GM23338 (cell line): ENCODE measurements around the gene SERPINI1. TPM values are rescaled to one million over a fixed set of nuclear protein-coding genes. Genes with fewer than 3 reads are reported as not detected.

Experiments used
- ATAC-seq: fragments of 200-7000 bp; cut with Tn5 transposase; 3 replicates; pipeline ENCODE4 v1.9.1; 2020
- DNase-seq: peaks from one replicate; pipeline ENCODE4 v3.0.0-alpha.2; 2015; ENCODE audit warnings: low spot score
- H2AFZ ChIP-seq: fragments of 200-600 bp; sonication (generic); 2 replicates; pipeline ENCODE4 v1.8.0; 2016; ENCODE audit warnings: antibody characterized with exemption, mild to moderate bottlenecking, moderate library complexity
- H3F3A ChIP-seq: fragments of 200-600 bp; sonication (generic); replicated peaks from 2 replicates; pipeline ENCODE4 v1.8.0; 2017; ENCODE audit warnings: antibody characterized with exemption, mixed run types, low read depth
- H3K27ac ChIP-seq: fragments of 200-600 bp; sonication (generic); 2 replicates; pipeline ENCODE4 v1.6.1; 2016; ENCODE audit warnings: low read depth
- H3K27me3 ChIP-seq: fragments of 200-600 bp; sonication (generic); 2 replicates; pipeline ENCODE4 v1.8.0; 2016; ENCODE audit warnings: mild to moderate bottlenecking, mixed run types, moderate library complexity; ENCODE audit not compliant: insufficient read depth
- H3K36me3 ChIP-seq: fragments of 200-600 bp; sonication (generic); 2 replicates; pipeline ENCODE4 v1.8.0; 2016; ENCODE audit warnings: mild to moderate bottlenecking; ENCODE audit not compliant: insufficient read depth
- H3K4me1 ChIP-seq: fragments of 200-600 bp; sonication (generic); 2 replicates; pipeline ENCODE4 v1.8.0; 2016; ENCODE audit warnings: mild to moderate bottlenecking, moderate library complexity; ENCODE audit not compliant: insufficient read depth
- H3K4me2 ChIP-seq: fragments of 200-600 bp; sonication (generic); 2 replicates; pipeline ENCODE4 v1.7.1; 2017; ENCODE audit warnings: mixed run types
- H3K4me3 ChIP-seq: fragments of 200-600 bp; sonication (generic); 2 replicates; pipeline ENCODE4 v1.6.1; 2016; ENCODE audit warnings: mixed run types
- H3K79me2 ChIP-seq: fragments of 200-600 bp; sonication (generic); replicated peaks from 2 replicates; pipeline ENCODE4 v1.8.0; 2017; ENCODE audit warnings: mild to moderate bottlenecking; ENCODE audit not compliant: insufficient read depth
- H3K9me2 ChIP-seq: fragments of 200-600 bp; sonication (generic); 2 replicates; pipeline ENCODE4 v1.8.0; 2017; ENCODE audit not compliant: insufficient read depth
- H4K20me1 ChIP-seq: fragments of 200-600 bp; sonication (generic); replicated peaks from 2 replicates; pipeline ENCODE4 v1.8.0; 2017; ENCODE audit warnings: mild to moderate bottlenecking; ENCODE audit not compliant: insufficient read depth
- H3K27ac Mint-ChIP-seq: 2 replicates; pipeline ENCODE4 v1.8.0; 2020; ENCODE audit warnings: inconsistent platforms, mild to moderate bottlenecking, moderate library complexity, mixed read lengths
- H3K27me3 Mint-ChIP-seq: 3 replicates; pipeline ENCODE4 v1.8.0; 2022; ENCODE audit warnings: low read depth, mild to moderate bottlenecking, moderate library complexity, mixed read lengths, inconsistent platforms; ENCODE audit not compliant: insufficient read depth, poor library complexity
- H3K36me3 Mint-ChIP-seq: 3 replicates; pipeline ENCODE4 v1.8.0; 2021; ENCODE audit warnings: low read depth, mild to moderate bottlenecking, inconsistent platforms, moderate library complexity, mixed read lengths
- H3K4me1 Mint-ChIP-seq: 3 replicates; pipeline ENCODE4 v1.8.0; 2020; ENCODE audit warnings: mild to moderate bottlenecking, inconsistent platforms, mixed read lengths
- H3K4me3 Mint-ChIP-seq: 3 replicates; pipeline ENCODE4 v1.8.0; 2021; ENCODE audit warnings: moderate library complexity, mild to moderate bottlenecking, inconsistent platforms, mixed read lengths
- H3K9me3 Mint-ChIP-seq: 3 replicates; pipeline ENCODE4 v1.8.0; 2020; ENCODE audit warnings: moderate library complexity, mild to moderate bottlenecking, inconsistent platforms, mixed read lengths
- CREB1 ChIP-seq: fragments of 250-450 bp; sonication (Bioruptor Pico); IDR thresholded peaks from 2 replicates; pipeline ENCODE4 v1.5.0; 2020; ENCODE audit warnings: low read depth, mild to moderate bottlenecking, moderate library complexity
- EZH2 ChIP-seq: fragments of 200-600 bp; sonication (generic); IDR thresholded peaks from one replicate; pipeline ENCODE4 v1.8.0; 2017; ENCODE audit warnings: antibody characterized with exemption, mild to moderate bottlenecking, low read depth; ENCODE audit not compliant: unreplicated experiment
- EZH2phosphoT487 ChIP-seq: fragments of 200-600 bp; sonication (generic); IDR thresholded peaks from one replicate; pipeline ENCODE4 v1.8.1; 2018; ENCODE audit warnings: antibody characterized with exemption; ENCODE audit not compliant: unreplicated experiment
- JUNB ChIP-seq: IDR thresholded peaks from one replicate; pipeline ENCODE4 v1.6.1; 2016; ENCODE audit warnings: antibody characterized with exemption; ENCODE audit not compliant: unreplicated experiment
- STAT1 ChIP-seq: IDR thresholded peaks from one replicate; pipeline ENCODE4 v1.6.1; 2016; ENCODE audit warnings: antibody characterized with exemption; ENCODE audit not compliant: unreplicated experiment
- ZNF114 ChIP-seq: fragments of 250-450 bp; sonication (Bioruptor Pico); IDR thresholded peaks from 2 replicates; pipeline ENCODE4 v1.5.0; 2020; ENCODE audit warnings: mild to moderate bottlenecking, moderate library complexity
- polyA plus RNA-seq: library from polyadenylated mRNA; unstranded; fragments of >200 nt; fragmentation: Nextera tagmentation; extraction: Ambion mirVana; gene quantifications from 2 replicates; pipeline ENCODE4 v1.2.1, GENCODE V29; 2016
- total RNA-seq: library from RNA; depleted of rRNA; stranded (reverse); fragments of >200 nt; shearing (Covaris generic); gene quantifications from 2 replicates; pipeline ENCODE4 v1.2.3, GENCODE V29; 2014
- TF ChIP-seq, protein P1 (sequence below): fragments of 250-450 bp; sonication (Bioruptor Pico); IDR thresholded peaks from 2 replicates; pipeline ENCODE4 v1.5.0; 2020; ENCODE audit warnings: mild to moderate bottlenecking, moderate library complexity
- TF ChIP-seq, protein P2 (sequence below): IDR thresholded peaks from 2 replicates; pipeline ENCODE4 v1.6.1; 2016; ENCODE audit warnings: antibody characterized with exemption
- TF ChIP-seq, protein P3 (sequence below), 2 experiments: fragments of 200-600 bp in 1 of 2; sonication (generic) in 1 of 2; conservative IDR thresholded peaks; 2 replicates each; pipeline versions ENCODE4 v1.5.1 to v1.6.1; 2016 to 2017; ENCODE audit warnings: antibody characterized with exemption in 2 of 2, low read depth in 2 of 2, mild to moderate bottlenecking in 2 of 2, moderate library complexity in 1 of 2
- TF ChIP-seq, protein P4 (sequence below): IDR thresholded peaks from one replicate; pipeline ENCODE4 v1.6.1; 2018; ENCODE audit warnings: antibody characterized with exemption; ENCODE audit not compliant: unreplicated experiment

Gene SERPINI1
- total and polyA plus RNA-seq, 2 experiments from 2014 or later, result 9.2 to 26.6 TPM

DNA sequence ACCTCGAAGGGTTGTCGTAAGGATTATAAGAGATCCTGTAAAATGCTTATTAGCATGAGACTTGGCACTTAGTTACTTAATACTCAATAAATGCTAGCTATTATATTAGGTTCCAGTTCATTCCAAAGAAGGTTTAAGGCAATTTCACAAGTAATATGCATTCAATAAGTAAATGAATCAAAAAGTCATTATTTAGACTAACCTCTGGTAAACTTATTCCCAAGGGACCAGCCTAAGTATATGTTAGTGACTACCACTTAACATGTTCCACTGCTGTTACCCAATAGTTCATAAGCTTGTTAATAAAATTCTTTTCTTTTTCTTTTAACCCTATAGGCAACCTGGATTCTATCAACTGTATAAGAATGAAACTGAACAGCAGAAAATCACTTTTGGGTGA, 5.9 kb upstream of the SERPINI1 start:
- peaks cover 54% of the 10 kb centered on the region for H3K4me1 ChIP-seq

More for the DNA sequence above, 5.9 kb upstream of the SERPINI1 start:
- Mint-ChIP-seq H3K27ac (no peak overlapping the region), H3K9me3 (no peaks in the 10 kb centered on the region), H3K4me3 (no peak overlapping the region), H3K4me1 (peaks cover 54% of the 10 kb centered on the region), H3K36me3 (no peaks in the 10 kb centered on the region), H3K27me3 (no peaks in the 10 kb centered on the region)
- H3K27me3 ChIP-seq, result no peaks in the 10 kb centered on the region
- ATAC-seq (no peak), DNase-seq (no peak)
- peaks cover 96% of the 10 kb centered on the region for H3K79me2 ChIP-seq
- no peaks in the 10 kb centered on the region for H3K9me2 ChIP-seq
- H3K4me2 ChIP-seq, result no peak overlapping the region; the same call in 1 of the 2 replicates
- H4K20me1 ChIP-seq, result peaks cover 52% of the 10 kb centered on the region
- no peaks in the 10 kb centered on the region for H3K36me3 ChIP-seq
- TF ChIP-seq, protein P1, sequence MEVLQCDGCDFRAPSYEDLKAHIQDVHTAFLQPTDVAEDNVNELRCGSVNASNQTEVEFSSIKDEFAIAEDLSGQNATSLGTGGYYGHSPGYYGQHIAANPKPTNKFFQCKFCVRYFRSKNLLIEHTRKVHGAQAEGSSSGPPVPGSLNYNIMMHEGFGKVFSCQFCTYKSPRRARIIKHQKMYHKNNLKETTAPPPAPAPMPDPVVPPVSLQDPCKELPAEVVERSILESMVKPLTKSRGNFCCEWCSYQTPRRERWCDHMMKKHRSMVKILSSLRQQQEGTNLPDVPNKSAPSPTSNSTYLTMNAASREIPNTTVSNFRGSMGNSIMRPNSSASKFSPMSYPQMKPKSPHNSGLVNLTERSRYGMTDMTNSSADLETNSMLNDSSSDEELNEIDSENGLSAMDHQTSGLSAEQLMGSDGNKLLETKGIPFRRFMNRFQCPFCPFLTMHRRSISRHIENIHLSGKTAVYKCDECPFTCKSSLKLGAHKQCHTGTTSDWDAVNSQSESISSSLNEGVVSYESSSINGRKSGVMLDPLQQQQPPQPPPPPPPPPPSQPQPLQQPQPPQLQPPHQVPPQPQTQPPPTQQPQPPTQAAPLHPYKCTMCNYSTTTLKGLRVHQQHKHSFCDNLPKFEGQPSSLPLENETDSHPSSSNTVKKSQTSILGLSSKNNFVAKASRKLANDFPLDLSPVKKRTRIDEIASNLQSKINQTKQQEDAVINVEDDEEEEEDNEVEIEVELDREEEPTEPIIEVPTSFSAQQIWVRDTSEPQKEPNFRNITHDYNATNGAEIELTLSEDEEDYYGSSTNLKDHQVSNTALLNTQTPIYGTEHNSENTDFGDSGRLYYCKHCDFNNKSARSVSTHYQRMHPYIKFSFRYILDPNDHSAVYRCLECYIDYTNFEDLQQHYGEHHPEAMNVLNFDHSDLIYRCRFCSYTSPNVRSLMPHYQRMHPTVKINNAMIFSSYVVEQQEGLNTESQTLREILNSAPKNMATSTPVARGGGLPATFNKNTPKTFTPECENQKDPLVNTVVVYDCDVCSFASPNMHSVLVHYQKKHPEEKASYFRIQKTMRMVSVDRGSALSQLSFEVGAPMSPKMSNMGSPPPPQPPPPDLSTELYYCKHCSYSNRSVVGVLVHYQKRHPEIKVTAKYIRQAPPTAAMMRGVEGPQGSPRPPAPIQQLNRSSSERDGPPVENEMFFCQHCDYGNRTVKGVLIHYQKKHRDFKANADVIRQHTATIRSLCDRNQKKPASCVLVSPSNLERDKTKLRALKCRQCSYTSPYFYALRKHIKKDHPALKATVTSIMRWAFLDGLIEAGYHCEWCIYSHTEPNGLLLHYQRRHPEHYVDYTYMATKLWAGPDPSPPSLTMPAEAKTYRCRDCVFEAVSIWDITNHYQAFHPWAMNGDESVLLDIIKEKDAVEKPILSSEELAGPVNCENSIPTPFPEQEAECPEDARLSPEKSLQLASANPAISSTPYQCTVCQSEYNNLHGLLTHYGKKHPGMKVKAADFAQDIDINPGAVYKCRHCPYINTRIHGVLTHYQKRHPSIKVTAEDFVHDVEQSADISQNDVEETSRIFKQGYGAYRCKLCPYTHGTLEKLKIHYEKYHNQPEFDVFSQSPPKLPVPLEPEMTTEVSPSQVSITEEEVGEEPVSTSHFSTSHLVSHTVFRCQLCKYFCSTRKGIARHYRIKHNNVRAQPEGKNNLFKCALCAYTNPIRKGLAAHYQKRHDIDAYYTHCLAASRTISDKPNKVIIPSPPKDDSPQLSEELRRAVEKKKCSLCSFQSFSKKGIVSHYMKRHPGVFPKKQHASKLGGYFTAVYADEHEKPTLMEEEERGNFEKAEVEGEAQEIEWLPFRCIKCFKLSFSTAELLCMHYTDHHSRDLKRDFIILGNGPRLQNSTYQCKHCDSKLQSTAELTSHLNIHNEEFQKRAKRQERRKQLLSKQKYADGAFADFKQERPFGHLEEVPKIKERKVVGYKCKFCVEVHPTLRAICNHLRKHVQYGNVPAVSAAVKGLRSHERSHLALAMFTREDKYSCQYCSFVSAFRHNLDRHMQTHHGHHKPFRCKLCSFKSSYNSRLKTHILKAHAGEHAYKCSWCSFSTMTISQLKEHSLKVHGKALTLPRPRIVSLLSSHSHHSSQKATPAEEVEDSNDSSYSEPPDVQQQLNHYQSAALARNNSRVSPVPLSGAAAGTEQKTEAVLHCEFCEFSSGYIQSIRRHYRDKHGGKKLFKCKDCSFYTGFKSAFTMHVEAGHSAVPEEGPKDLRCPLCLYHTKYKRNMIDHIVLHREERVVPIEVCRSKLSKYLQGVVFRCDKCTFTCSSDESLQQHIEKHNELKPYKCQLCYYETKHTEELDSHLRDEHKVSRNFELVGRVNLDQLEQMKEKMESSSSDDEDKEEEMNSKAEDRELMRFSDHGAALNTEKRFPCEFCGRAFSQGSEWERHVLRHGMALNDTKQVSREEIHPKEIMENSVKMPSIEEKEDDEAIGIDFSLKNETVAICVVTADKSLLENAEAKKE (CRISPR knock-in tag), result no peak
- TF ChIP-seq, protein P2, sequence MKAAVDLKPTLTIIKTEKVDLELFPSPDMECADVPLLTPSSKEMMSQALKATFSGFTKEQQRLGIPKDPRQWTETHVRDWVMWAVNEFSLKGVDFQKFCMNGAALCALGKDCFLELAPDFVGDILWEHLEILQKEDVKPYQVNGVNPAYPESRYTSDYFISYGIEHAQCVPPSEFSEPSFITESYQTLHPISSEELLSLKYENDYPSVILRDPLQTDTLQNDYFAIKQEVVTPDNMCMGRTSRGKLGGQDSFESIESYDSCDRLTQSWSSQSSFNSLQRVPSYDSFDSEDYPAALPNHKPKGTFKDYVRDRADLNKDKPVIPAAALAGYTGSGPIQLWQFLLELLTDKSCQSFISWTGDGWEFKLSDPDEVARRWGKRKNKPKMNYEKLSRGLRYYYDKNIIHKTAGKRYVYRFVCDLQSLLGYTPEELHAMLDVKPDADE, result no peak
- no peak for TF ChIP-seq EZH2phosphoT487
- no peak for TF ChIP-seq CREB1 (CRISPR knock-in tag)
- TF ChIP-seq, protein P3, sequence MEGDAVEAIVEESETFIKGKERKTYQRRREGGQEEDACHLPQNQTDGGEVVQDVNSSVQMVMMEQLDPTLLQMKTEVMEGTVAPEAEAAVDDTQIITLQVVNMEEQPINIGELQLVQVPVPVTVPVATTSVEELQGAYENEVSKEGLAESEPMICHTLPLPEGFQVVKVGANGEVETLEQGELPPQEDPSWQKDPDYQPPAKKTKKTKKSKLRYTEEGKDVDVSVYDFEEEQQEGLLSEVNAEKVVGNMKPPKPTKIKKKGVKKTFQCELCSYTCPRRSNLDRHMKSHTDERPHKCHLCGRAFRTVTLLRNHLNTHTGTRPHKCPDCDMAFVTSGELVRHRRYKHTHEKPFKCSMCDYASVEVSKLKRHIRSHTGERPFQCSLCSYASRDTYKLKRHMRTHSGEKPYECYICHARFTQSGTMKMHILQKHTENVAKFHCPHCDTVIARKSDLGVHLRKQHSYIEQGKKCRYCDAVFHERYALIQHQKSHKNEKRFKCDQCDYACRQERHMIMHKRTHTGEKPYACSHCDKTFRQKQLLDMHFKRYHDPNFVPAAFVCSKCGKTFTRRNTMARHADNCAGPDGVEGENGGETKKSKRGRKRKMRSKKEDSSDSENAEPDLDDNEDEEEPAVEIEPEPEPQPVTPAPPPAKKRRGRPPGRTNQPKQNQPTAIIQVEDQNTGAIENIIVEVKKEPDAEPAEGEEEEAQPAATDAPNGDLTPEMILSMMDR (conservative IDR thresholded peaks at IDR 0.05; ENCODE audit: low read depth in 2 of 2), result no peak
- TF ChIP-seq, protein P4, sequence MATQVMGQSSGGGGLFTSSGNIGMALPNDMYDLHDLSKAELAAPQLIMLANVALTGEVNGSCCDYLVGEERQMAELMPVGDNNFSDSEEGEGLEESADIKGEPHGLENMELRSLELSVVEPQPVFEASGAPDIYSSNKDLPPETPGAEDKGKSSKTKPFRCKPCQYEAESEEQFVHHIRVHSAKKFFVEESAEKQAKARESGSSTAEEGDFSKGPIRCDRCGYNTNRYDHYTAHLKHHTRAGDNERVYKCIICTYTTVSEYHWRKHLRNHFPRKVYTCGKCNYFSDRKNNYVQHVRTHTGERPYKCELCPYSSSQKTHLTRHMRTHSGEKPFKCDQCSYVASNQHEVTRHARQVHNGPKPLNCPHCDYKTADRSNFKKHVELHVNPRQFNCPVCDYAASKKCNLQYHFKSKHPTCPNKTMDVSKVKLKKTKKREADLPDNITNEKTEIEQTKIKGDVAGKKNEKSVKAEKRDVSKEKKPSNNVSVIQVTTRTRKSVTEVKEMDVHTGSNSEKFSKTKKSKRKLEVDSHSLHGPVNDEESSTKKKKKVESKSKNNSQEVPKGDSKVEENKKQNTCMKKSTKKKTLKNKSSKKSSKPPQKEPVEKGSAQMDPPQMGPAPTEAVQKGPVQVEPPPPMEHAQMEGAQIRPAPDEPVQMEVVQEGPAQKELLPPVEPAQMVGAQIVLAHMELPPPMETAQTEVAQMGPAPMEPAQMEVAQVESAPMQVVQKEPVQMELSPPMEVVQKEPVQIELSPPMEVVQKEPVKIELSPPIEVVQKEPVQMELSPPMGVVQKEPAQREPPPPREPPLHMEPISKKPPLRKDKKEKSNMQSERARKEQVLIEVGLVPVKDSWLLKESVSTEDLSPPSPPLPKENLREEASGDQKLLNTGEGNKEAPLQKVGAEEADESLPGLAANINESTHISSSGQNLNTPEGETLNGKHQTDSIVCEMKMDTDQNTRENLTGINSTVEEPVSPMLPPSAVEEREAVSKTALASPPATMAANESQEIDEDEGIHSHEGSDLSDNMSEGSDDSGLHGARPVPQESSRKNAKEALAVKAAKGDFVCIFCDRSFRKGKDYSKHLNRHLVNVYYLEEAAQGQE, result no peak
- no peak for TF ChIP-seq ZNF114
- TF ChIP-seq EZH2, result no peak
- TF ChIP-seq STAT1, result no peak
- TF ChIP-seq JUNB, result no peak
- no peak overlapping the region for H2AFZ ChIP-seq
- H3F3A ChIP-seq, result no peaks in the 10 kb centered on the region; the same call in 1 of the 2 replicates
- no peak overlapping the region for H3K4me3 ChIP-seq
- H3K27ac ChIP-seq, result no peak overlapping the region
